ENCODE results near the gene TCP11X2.
"Not testable (repeated sequence)": the region's sequence is repeated elsewhere in the genome, so short reads cannot be mapped to it uniquely, and the experiment has no call there.

Gene TCP11X2

DNA sequence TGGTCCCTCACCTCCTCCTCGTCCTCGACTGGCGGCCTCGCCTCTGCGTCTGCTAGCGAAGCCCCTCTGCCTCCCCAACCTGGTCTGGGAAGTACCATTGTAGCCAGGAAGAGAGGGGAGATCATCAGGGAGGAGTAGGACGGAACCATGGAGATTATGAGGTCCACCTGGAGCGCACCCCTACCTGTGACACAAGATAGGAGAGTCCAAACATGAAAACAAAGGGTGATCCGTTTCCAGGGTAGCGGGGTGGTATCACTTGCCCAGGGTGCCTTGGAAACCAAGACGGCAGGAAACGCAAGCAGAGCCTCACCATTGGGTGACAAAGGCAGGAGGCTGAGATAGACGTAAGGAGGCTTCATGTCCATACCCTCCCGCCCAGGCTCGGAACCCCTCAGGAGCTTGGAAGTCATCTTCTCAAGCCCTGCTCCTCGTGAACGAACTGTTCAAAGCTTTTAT lies at the start of gene TCP11X2:
Gene TCP11X2 (minus strand): TSS at position 51 of the 459 bp plus-strand sequence.
- DNase-seq = not testable (repeated sequence)

DNA sequence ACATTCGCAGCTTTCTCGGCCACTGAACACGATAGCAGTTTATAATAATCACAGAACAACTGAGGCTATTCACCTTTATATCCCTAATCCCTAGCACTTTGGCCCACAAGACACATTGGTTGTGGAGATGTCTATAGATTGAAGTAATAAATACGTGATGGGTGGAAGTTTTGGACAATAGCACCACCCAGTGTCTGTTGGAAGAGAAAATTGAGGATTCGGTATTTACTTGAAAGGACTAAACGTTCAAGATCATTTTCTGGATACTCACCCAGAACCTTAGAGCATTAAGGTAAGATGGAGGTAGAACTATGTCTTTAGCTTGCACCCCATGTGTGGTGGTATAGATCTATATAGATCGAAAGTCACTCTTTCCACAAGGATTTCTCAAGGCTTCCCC lies 45.7 kb upstream of the TCP11X2 start:
- no peak for DNase-seq

DNA sequence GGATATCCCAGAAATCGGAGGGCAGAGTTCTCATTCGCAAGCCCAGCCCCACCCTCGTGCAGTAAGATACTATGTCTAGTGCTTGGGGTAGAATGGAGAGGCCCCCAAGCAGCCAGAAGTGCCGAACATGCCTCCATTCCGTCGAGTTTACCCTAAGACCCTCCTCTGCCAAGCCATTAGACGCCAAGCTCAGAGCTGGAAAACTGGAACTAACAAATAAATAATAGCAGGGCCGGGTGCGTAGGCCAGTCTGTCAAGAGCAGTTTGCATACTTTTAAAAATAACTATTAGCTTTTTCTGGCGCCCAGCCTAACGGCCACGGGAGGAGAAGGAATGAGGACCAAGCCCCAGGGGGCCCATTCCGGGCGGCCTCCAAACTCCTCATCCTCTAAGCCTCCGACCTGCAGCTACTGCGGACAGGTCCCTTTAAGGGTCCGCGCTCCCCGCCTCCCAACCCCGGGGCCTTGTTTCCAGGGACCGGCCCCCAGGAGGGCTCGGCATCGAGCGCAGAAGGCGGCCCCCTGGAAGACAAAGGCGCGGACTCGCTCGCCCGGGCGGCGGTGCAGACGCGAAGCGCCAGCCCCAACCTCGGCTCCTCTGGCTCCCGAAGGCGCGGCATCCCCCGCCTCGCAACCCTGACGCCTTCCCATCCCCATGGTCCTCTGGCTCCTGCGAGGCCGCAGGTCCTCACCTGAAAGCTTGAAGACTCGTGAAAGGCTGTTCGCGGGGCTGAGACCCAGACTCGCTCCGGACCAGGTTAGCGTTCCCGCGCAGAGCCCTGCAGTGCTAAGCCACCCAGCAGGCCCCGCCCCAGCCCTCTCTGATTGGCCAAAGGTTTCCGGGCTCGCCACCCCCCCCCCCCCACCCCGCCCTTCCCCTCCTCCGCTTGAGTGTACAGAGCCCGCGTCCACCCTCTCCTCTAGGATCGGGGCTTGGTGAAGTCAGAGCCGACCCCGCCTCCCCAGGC lies 44.6 kb upstream of the TCP11X2 start, which contains the start of gene TMSB15A:
Gene TMSB15A (minus strand): TSS at position 765 of the 967 bp plus-strand sequence.
- DNase-seq = peak; percentile 51

DNA sequence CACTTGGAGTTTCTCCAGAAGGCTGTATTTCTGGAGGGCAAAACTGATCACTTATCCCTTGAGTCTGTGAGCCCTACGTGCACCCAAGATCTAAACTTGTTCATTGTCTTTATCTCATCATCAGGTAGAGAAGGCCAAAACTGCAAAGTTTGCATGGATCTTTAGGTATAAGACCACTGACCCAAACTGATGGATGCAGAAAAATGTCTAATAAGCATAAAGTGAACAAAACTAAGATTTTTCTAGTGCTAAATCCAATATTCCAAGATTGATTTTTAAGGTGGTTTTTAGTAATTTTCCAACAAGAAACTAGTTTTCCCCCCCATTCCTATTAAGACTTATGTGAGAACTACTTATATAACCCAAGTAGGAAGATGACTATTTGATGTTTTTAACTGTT lies 42.9 kb upstream of the TCP11X2 start:
- DNase-seq = no peak

DNA sequence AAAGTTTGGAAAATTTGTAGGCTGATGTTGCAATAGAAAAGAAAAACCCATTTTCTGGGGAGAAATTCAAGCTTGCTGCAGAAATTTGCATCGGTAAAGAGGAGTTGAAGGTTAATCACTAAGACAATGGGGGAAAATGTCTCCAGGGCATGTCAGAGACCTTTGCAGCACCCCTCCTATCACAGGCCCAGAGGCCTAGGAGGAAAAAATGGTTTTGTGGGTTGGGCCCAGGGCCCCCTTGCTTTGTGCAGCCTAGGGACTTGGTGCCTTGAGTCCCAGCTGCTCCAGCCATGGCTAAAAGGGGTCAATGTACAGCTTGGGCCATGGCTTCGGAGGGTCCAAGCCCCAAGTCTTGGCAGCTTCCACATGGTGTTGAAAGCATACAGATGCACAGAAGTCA lies 27.1 kb upstream of the TCP11X2 start:
- DNase-seq = no peak

DNA sequence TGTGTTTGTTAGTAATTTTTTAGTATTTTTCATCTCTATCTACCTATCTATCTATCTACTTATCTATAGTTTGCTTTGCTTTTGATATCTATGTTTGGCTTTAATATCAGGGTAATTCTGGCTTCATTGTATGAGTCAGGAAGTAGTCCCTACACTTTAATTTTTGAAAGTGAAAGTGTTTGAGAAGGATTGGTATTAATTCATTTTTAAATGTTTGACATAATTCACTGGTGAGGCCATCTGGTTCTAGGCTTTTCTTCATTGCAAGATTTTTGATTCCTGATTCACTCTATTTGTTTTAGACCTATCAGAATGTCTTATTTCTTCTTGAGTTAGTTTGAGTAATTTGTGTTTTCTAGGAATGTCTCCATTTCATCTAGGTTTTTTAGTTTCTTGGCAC lies 20.2 kb upstream of the TCP11X2 start:
- no peak for DNase-seq

DNA sequence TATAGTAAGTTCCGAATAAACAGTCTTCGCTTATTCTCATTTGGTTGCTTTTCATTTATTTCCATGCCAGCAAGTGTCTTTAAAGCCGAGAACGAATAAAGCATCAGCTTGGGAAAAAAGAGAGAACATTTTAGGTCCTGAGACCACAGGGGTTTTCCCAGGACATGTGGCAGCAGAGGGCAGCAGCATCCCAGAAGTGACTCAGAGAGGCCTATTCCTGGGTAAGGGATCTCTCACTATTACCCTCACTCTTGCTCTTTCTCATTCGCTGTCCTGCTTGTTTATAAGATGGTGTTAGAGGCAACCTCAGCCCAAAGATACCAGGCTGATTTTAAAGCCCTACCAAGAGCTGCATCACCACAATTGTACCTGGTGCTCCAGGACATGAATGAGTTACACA lies 7.2 kb upstream of the TCP11X2 start:
- not testable (repeated sequence) for DNase-seq

DNA sequence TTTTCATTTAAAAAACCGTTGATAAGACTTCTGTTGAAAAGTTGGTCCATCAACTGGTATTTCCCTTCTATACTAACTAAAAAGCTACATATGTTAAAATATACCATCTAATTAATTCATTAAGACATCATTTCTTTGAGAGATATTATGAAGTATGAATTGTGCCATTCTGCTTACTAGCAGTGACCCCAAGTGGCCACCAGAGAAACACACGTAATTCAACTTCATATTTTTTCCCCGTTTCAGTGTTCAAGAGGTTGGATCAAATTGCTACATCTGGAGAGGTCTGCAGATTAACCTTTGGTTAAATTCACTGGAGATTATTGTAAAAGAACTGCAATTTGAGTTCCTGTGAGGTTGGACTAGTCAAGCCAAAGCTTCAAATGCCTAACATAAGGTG lies 1.4 kb downstream of the TCP11X2 start:
- not testable (repeated sequence) for DNase-seq

DNA sequence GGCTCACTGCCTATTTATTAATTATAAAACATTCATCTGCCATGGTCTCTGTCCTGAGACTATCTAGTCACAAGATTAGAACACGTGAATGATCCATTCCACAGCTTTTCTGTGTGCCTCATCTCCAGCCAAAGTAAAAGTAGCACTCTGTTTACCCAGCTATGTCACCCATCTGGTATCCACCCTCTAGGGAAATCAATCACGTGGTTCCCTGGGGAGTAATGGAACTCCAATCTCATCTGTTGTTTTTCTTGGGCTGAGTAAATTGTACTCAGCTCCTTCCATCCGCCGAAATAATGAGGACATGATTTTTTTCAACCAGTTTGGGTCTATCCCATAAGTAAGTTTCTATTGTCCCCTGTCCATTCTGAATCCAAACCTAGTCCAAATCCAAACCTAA lies 13.0 kb downstream of the TCP11X2 start:
- not testable (repeated sequence) for DNase-seq

DNA sequence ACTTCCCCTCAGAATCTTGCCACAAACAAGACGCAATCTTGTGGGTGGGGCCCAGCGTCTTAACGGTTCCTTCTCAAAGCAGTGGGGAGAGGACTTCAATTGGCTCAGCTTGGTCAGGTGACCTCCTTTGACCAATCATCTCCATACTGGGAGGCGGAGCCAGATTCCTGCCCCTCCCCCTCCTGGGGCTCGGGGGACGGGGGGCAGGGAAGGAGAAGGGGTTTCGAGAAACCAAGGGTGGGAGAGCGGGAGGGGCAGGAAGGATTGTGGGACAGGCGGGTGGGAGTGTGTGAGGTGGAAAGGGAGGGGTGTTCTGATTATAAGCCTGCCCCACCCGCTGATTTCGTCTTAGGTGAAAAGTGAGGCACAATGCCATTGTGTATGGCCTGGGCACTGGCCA lies 31.7 kb downstream of the TCP11X2 start, which contains the start of gene NXF2B:
Gene NXF2B (minus strand): TSS at position 101 of the 400 bp plus-strand sequence. CDS start 59,972 bp downstream, outside the sequence.
- not testable (repeated sequence) for DNase-seq

DNA sequence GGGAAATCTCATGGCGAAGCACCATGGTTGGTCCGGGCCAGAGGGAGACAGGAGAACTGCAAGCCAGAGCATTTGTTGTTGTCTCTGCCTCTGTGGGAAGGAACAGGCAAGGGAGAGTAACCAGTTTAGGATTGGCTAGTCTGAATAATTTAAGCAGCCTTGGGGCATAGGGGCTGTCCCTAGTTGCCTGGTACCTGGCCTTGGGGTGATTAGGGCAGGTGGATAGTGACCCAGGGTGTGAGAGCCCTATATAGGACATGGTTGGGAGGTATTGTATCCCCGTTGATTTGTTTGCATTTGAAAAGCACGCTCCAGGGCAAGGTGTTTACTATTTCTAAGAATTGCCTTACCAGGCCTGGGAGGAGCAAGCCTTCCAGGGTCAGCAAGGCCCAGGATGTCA lies 57.1 kb downstream of the TCP11X2 start:
- not testable (repeated sequence) for DNase-seq
